SU-DHL-6 (cell line): ENCODE data around the gene DPYSL4.

Experiments
- H2AFZ ChIP-seq: fragments of 200-600 bp; sonication (generic); 2 replicates; pipeline ENCODE4 v1.6.1; 2014; ENCODE audit warnings: low read depth, mild to moderate bottlenecking, moderate library complexity, mixed read lengths, antibody characterized with exemption, low read length; ENCODE audit not compliant: severe bottlenecking
- H3F3A ChIP-seq: fragments of 200-600 bp; shearing (Covaris generic); 2 replicates; pipeline ENCODE4 v1.6.0; 2016; ENCODE audit warnings: antibody characterized with exemption, mild to moderate bottlenecking; ENCODE audit not compliant: insufficient read depth
- H3K27ac ChIP-seq: fragments of 200-600 bp; sonication (generic); 2 replicates; pipeline ENCODE4 v1.5.1; 2016; ENCODE audit warnings: low read depth, mild to moderate bottlenecking, low read length, moderate library complexity, mixed read lengths
- H3K27me3 ChIP-seq: fragments of 200-600 bp; sonication (generic), shearing (Covaris generic); 2 replicates; pipeline ENCODE4 v1.6.0; 2014; ENCODE audit warnings: mild to moderate bottlenecking, low read length
- H3K36me3 ChIP-seq: fragments of 200-600 bp; sonication (generic); 2 replicates; pipeline ENCODE4 v1.6.1; 2014; ENCODE audit warnings: mild to moderate bottlenecking, low read length, mixed read lengths
- H3K4me2 ChIP-seq: fragments of 300-600, 200-600 bp; shearing (Covaris generic), sonication (generic); 2 replicates; pipeline ENCODE4 v1.6.0; 2014; ENCODE audit warnings: low read length, low read depth, mild to moderate bottlenecking; ENCODE audit not compliant: poor library complexity, severe bottlenecking
- H3K4me3 ChIP-seq: fragments of 200-600 bp; sonication (generic); 2 replicates; pipeline ENCODE4 v1.5.1; 2014; ENCODE audit warnings: antibody characterized with exemption, low read length, mild to moderate bottlenecking, mixed read lengths; ENCODE audit not compliant: insufficient read depth, poor library complexity, severe bottlenecking
- H3K79me2 ChIP-seq: fragments of 200-600 bp; sonication (generic); 2 replicates; pipeline ENCODE4 v1.6.1; 2014; ENCODE audit warnings: mild to moderate bottlenecking, low read length, moderate library complexity; ENCODE audit not compliant: insufficient read depth
- H3K9ac ChIP-seq: fragments of 200-600 bp; sonication (generic); 2 replicates; pipeline ENCODE4 v1.7.0; 2014; ENCODE audit warnings: mild to moderate bottlenecking, low read length
- H3K9me2 ChIP-seq: fragments of 200-600 bp; sonication (generic); replicated peaks from 2 replicates; pipeline ENCODE4 v1.6.1; 2014; ENCODE audit warnings: low read length; ENCODE audit not compliant: insufficient read depth
- H3K9me3 ChIP-seq: fragments of 200-600 bp; sonication (generic); 2 replicates; pipeline ENCODE4 v1.6.1; 2014; ENCODE audit warnings: low read length, mixed read lengths; ENCODE audit not compliant: insufficient read depth
- H4K20me1 ChIP-seq: fragments of 200-600 bp; sonication (generic); 2 replicates; pipeline ENCODE4 v1.6.1; 2014; ENCODE audit warnings: low read depth, mild to moderate bottlenecking, antibody characterized with exemption, low read length, moderate library complexity, mixed read lengths
- CTCF ChIP-seq: fragments of 200-600 bp; sonication (generic); IDR thresholded peaks from one replicate; pipeline ENCODE4 v1.5.1; 2017; ENCODE audit warnings: antibody characterized with exemption, mild to moderate bottlenecking, low read length, moderate library complexity; ENCODE audit not compliant: insufficient read depth, poor library complexity, severe bottlenecking
- EZH2phosphoT487 ChIP-seq: fragments of 200-600 bp; sonication (generic), shearing (Covaris generic); conservative IDR thresholded peaks from 2 replicates; pipeline ENCODE4 v1.6.1; 2018; ENCODE audit warnings: mild to moderate bottlenecking, antibody characterized with exemption, low read length, moderate library complexity, mixed read lengths

DPYSL4 gene

GRCh38 chr10:132225073-132225848 lies 38.5 kb downstream of the DPYSL4 start:
- no peaks in the 10 kb centered on the region for H3F3A ChIP-seq
- H3K36me3 ChIP-seq = no peaks in the 10 kb centered on the region
- TF ChIP-seq CTCF (no peak), EZH2phosphoT487 (no peak)
- no peaks in the 10 kb centered on the region for H3K9me2 ChIP-seq
- H2AFZ ChIP-seq = no peak overlapping the region
- no peaks in the 10 kb centered on the region for H4K20me1 ChIP-seq
- H3K4me2 ChIP-seq = no peak overlapping the region
- no peaks in the 10 kb centered on the region for H3K9me3 ChIP-seq
- H3K27me3 ChIP-seq = no peaks in the 10 kb centered on the region
- no peak overlapping the region for H3K27ac ChIP-seq
- H3K4me3 ChIP-seq = no peak overlapping the region
- H3K9ac ChIP-seq = no peak overlapping the region
- H3K79me2 ChIP-seq = no peaks in the 10 kb centered on the region

GRCh38 chr10:132225849-132226205 lies 39.1 kb downstream of the DPYSL4 start:
- no peaks in the 10 kb centered on the region for H3K9me3 ChIP-seq
- H3K36me3 ChIP-seq = no peaks in the 10 kb centered on the region
- no peak overlapping the region for H3K4me2 ChIP-seq
- no peaks in the 10 kb centered on the region for H3F3A ChIP-seq
- TF ChIP-seq CTCF = no peak
- no peak for TF ChIP-seq EZH2phosphoT487
- no peaks in the 10 kb centered on the region for H3K27me3 ChIP-seq
- no peak overlapping the region for H3K9ac ChIP-seq
- no peaks in the 10 kb centered on the region for H4K20me1 ChIP-seq
- no peak overlapping the region for H2AFZ ChIP-seq
- H3K9me2 ChIP-seq = no peaks in the 10 kb centered on the region
- no peak overlapping the region for H3K27ac ChIP-seq
- no peaks in the 10 kb centered on the region for H3K79me2 ChIP-seq
- H3K4me3 ChIP-seq = no peak overlapping the region

- Histone ChIP-seq H3K9me2 (no peaks in the 10 kb centered on the region), H3K27ac (no peak overlapping the region), H3K79me2 (no peaks in the 10 kb centered on the region), H3K9me3 (no peaks in the 10 kb centered on the region), H3K4me3 (no peak overlapping the region), H3K4me2 (no peak overlapping the region), H3K36me3 (no peaks in the 10 kb centered on the region), H3F3A (no peaks in the 10 kb centered on the region), H4K20me1 (no peaks in the 10 kb centered on the region), H2AFZ (no peak overlapping the region), H3K27me3 (no peaks in the 10 kb centered on the region), H3K9ac (no peak overlapping the region)
- TF ChIP-seq EZH2phosphoT487 (no peak), CTCF (no peak)
Measured at GRCh38 chr10:132226586-132227405, 40.0 kb downstream of the DPYSL4 start.
